HG03108 (cell line): Measurements from ENCODE around the gene ATAD3A.

ENCODE experiments used
- ATAC-seq: cut with Tn5 transposase; IDR thresholded peaks from one replicate; pipeline ENCODE4 v1.9.1; 2021; ENCODE audit warnings: moderate library complexity; ENCODE audit not compliant: unreplicated experiment

The ATAD3A gene

GRCh38 chr1:1538334-1538733 lies 26.4 kb downstream of the ATAD3A start:
- no peak for ATAC-seq

GRCh38 chr1:1538989-1539309 lies 27.0 kb downstream of the ATAD3A start:
- ATAC-seq, result no peak

GRCh38 chr1:1539310-1540089 lies 27.5 kb downstream of the ATAD3A start:
- ATAC-seq, result no peak

- no peak for ATAC-seq
Observed at GRCh38 chr1:1540090-1540817, 28.3 kb downstream of the ATAD3A start, which contains the start of gene TMEM240. Gene TMEM240 (minus strand): TSS chr1:1540624. CDS start chr1:1540346, 278 bp downstream.

GRCh38 chr1:1540818-1541628 lies 29.1 kb downstream of the ATAD3A start:
- ATAC-seq, result no peak

- ATAC-seq, result no peak
Observed at GRCh38 chr1:1541956-1542765, 30.2 kb downstream of the ATAD3A start.

- ATAC-seq, result no peak
Observed at GRCh38 chr1:1542766-1543705, 31.1 kb downstream of the ATAD3A start.

GRCh38 chr1:1543706-1544099 lies 31.7 kb downstream of the ATAD3A start:
- no peak for ATAC-seq

GRCh38 chr1:1544544-1544943 lies 32.6 kb downstream of the ATAD3A start:
- ATAC-seq, result no peak

- ATAC-seq, result no peak
Observed at GRCh38 chr1:1545946-1546737, 34.2 kb downstream of the ATAD3A start.

GRCh38 chr1:1547011-1547410 lies 35.0 kb downstream of the ATAD3A start:
- no peak for ATAC-seq

GRCh38 chr1:1547476-1547875 lies 35.5 kb downstream of the ATAD3A start:
- ATAC-seq, result no peak

GRCh38 chr1:1548591-1548990 lies 36.6 kb downstream of the ATAD3A start:
- no peak for ATAC-seq

GRCh38 chr1:1550087-1550486 lies 38.1 kb downstream of the ATAD3A start:
- ATAC-seq, result no peak

- no peak for ATAC-seq
Observed at GRCh38 chr1:1550591-1551432, 38.9 kb downstream of the ATAD3A start.

- no peak for ATAC-seq
Observed at GRCh38 chr1:1551524-1552262, 39.7 kb downstream of the ATAD3A start.

GRCh38 chr1:1552263-1552639 lies 40.3 kb downstream of the ATAD3A start:
- ATAC-seq, result no peak
